Adrenal gland (tissue), 5 donors: ENCODE data around the gene LAMA5.

Experiments
- POLR2A ChIP-seq, 2 donors: fragments of 450-650 bp; IDR thresholded peaks; one replicate each; pipeline ENCODE4 v1.6.1; 2017; ENCODE audit warnings: antibody characterized with exemption in 2 of 2, mild to moderate bottlenecking in 2 of 2, moderate library complexity in 1 of 2
- TF ChIP-seq, protein P1 (sequence below), 6 experiments: fragments of 450-650 bp in 4 of 6; fragments of 200-600 bp in 2 of 6; sonication (generic) in 1 of 6; IDR thresholded peaks; 1 replicate in 5 of 6; 2 replicates in 1 of 6; pipeline versions ENCODE4 v1.5.1 to v1.8.0; 2016 to 2021; ENCODE audit warnings: antibody characterized with exemption in 6 of 6, mild to moderate bottlenecking in 2 of 6, moderate library complexity in 1 of 6
- donor health status: DM: no; HTN: no; CAD: no.

DNA sequence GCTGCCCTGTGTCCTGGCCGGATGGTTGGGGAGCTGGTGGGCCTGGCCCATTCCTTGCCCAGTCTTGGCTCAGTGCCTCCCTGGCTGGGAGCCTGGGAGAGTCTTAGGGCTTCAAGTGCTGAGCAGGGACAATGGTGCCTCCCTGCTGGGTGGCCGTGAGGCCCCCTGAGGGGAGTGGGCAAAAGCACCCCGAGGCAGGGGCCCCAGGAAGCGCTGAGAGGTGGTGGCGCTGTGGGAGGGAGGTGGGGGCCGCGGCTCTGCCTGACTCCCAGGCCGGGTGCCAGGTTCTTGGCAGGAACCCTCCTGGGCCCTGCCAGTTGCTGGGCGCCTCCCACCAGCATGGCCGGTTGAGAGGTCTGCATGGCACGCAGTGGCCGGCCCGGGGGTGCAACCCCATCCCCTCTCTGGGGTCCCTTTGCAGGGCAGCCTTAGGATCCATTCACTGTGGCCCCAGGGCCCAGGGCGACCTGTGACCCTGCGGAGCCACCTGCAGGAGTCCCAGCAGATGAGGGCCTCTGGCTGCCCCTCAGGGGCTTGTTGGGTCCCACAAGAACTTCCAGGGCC, 10.6 kb upstream of the LAMA5 start:
- TF ChIP-seq, protein P1, sequence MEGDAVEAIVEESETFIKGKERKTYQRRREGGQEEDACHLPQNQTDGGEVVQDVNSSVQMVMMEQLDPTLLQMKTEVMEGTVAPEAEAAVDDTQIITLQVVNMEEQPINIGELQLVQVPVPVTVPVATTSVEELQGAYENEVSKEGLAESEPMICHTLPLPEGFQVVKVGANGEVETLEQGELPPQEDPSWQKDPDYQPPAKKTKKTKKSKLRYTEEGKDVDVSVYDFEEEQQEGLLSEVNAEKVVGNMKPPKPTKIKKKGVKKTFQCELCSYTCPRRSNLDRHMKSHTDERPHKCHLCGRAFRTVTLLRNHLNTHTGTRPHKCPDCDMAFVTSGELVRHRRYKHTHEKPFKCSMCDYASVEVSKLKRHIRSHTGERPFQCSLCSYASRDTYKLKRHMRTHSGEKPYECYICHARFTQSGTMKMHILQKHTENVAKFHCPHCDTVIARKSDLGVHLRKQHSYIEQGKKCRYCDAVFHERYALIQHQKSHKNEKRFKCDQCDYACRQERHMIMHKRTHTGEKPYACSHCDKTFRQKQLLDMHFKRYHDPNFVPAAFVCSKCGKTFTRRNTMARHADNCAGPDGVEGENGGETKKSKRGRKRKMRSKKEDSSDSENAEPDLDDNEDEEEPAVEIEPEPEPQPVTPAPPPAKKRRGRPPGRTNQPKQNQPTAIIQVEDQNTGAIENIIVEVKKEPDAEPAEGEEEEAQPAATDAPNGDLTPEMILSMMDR (IDR thresholded peaks at IDR 0.05), result no peak
- no peak for TF ChIP-seq POLR2A (IDR thresholded peaks at IDR 0.05)
